Stimulated activated CD4-positive, alpha-beta T cell treated with anti-CD3 and anti-CD28 coated beads, Interleukin-1b, Interleukin-23, amount 100 ng/mL, for 4 hours (primary cell): ENCODE results near the gene LZTFL1.
A peak's percentile ranks its signal among the peaks of the same experiment; 100 is the strongest.

ENCODE experiments used
- DNase-seq, 2 donors: peaks; one replicate each; pipeline ENCODE4 v3.0.0-alpha.2; 2020; ENCODE audit warnings: low read depth in 2 of 2

Gene LZTFL1, protein sequence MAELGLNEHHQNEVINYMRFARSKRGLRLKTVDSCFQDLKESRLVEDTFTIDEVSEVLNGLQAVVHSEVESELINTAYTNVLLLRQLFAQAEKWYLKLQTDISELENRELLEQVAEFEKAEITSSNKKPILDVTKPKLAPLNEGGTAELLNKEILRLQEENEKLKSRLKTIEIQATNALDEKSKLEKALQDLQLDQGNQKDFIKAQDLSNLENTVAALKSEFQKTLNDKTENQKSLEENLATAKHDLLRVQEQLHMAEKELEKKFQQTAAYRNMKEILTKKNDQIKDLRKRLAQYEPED

DNA sequence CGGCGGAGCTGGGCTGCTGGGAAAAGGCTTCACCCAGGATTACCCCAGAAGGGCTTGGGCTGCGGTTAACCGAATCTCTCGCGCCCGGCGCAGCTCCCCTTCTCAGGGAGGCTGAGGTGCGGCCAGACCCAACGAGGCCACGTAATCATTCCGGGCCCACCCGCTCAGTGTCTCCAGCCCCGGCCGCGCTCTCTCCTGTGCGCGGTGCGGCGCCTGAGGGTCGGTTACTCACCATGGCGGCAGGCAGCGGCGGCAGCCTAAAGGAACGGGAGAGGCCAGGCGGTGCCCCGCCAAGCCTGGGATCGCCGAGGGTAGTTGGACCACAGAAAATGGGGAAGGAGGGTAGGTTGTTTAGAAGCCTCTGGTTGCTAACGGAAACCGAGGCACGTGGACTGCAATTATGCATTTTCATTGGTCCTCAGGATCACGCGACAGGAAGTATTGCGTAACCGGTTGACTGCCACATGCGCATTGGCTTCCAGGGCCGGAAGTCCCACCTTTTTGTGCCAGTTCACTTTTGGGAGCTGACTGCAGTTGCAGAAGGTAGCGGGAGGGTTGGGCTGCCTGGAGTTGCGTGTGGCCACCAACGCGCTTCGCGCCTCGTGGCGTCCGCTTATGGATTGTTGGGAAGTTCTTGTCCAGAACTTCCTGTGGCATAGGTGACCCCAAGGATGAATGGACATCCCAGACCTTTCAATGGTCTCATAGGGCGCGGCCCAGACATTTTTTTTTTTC lies at the start of gene LZTFL1:
TSS of gene LZTFL1 (minus strand) at position 363 of the 735 bp plus-strand sequence. CDS start at position 235, 128 bp downstream.
- DNase-seq = peak; percentile 69 to 79

DNA sequence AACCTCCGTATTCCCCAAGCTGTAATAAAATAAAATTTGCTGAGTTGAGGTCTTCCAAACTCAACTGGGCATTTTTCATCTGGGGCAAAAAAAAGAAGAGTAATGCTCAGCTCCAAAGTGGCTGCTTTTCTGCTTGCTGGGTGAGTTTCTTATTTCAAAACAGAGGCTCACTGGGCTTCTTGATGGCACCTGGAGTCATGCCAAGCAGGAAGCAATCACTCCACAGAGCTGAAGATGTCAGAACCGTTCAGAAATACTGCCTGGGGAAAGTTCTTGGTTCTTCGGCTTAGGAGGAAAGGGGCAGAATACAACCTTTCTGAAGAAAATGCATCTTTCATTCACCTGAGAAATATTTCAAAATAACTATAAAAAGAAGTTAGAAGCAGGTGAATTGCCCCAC lies 48.5 kb upstream of the LZTFL1 start:
- DNase-seq = no peak

DNA sequence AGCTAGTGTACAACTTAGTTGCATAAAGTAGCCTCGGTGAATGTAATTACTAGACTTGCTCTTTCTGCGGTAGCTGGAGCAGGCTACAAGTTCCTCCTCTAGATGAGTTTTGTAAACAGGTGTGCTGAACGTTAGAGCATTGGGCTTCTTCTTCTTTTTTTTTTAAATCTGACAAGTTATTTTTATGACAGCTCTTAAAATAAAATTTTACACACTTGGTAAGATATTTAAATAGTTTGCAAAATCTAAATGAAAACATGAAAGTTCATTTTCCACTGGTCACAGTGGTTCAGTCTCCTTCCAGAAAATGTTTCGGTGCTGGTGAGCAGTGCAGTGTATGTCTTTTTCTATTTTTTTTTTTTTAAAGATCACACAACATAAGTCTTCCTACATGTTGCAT lies 47.4 kb upstream of the LZTFL1 start:
- DNase-seq = no peak

DNA sequence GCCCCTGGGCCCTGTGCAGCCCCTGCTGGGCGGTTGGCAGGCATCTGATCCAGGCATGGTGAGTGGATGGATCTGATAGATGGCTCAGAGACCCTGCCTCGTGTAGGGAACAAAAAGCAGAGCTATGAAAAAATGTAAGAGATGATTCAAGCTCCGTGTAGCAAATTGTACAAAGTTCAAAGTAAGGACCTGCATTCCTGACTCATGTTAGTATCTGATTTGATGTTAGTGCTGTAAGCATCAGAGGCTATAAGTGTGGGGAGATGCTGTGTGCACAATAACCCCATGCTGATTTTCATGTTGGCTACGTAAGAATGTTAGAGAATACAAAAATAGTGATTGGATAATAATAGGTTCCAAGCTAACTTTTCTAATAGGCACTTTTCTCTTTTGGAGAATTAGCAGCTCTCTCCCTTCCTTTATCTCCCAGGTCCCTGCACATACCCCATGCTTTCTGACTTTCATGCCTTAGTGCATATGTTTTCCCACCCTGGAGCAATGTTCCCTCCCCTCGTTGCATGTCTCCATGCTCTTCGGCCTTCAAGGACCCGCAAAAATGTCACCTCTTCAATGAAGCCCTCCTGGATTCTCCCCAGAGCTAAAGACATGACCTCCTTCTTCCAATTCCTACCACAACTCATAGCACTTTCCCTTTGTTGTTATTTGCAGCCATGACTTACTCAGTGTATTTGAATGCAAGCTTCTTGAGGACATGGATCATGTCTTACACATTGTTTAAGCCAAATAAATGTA lies 46.0 kb upstream of the LZTFL1 start:
- DNase-seq = no peak

DNA sequence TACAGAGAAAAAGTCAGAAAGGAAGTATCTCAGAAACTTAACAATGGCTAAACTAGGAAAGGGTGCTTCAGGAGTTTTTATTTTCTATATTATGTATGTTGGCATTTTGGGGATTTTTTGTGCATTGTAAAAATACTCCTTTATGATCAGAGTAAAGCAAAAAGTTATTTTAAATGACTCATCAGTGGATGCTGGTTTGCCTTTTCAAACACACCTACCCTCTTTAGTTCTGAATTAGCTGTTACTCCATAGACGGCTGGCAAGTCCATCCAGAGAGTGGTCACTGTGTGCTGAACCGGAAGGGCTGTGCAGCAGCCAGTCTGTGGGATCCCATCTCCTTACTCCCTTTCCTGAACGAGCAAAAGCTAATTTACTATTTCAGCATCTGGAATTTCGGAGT lies 45.4 kb upstream of the LZTFL1 start:
- DNase-seq = no peak

DNA sequence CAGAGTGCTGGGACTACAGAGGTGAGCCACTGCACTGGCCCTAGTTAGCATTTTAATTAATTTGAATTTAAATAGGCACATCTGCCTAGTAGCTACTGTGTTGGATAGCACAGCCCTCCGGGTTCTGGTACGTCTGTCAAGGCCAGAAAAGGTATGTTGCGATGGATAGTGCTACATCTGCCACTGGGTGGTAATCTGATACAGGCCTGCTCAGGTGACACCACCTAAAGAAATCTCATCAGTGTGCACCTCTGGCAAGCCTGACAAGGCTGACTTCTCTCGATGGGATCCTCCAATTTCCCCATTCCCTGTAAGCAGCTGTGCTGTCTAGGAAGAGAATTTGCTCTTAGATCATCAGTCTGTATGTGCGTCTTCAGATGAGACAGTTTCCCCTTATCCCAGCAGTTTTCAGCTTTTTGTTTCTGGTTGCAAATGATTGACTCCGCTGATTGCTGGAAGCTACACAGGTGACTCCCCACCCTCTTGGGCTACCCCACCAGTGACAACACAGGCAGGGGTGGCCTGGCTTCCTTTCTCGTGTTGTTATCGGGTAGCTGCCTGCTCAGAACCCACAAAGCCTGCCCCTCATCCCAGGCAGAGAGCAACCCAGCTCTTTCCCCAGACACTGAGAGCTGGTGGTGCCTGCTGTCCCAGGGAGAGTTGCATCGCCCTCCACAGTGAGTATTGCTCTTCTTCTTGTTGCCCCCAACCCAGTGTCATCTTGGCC lies 44.2 kb upstream of the LZTFL1 start, which contains the start of gene CCR9:
TSS of gene CCR9 (plus strand) at position 565 of the 727 bp plus-strand sequence. CDS start 8,391 bp downstream, outside the sequence.
- DNase-seq = no peak

DNA sequence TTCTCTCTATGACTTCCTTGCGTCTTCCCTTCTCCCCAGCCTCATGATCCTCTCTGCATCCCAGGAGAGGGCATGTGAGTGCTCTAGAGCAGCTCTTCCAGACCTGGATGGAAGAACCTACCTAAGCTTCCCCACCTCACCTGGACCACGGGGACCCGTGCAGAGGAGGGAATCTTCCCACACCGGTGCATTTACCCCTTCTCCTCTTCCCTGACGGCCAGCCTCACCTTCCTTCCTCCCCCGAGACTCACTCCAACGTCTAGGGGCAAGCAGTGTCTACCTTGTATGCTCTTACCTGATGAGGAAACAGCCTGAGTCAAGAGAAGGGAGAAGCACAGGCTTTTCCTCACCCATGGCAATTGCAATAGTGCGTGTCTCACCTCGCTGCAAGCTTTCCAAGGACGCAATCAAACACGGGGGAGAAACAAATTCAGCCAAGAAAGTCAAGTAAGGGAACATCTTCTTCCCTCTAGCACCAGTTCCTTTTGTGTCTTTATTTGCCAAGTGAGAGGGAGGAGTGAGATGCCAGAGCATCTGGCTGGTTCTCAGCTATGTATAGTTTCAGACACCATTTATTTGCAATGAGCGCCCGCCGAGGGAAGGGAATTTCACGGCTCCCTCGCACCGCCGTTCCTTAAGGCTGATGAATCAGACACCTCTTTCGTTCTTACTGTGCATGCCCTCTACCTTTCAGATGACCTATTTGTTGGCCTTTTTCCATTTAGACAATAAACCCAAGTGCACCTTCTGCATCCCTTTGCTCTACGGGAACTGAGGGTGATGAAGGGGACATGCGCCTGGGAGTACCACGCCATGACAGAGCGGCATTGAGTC lies 42.7 kb upstream of the LZTFL1 start:
- DNase-seq = no peak

DNA sequence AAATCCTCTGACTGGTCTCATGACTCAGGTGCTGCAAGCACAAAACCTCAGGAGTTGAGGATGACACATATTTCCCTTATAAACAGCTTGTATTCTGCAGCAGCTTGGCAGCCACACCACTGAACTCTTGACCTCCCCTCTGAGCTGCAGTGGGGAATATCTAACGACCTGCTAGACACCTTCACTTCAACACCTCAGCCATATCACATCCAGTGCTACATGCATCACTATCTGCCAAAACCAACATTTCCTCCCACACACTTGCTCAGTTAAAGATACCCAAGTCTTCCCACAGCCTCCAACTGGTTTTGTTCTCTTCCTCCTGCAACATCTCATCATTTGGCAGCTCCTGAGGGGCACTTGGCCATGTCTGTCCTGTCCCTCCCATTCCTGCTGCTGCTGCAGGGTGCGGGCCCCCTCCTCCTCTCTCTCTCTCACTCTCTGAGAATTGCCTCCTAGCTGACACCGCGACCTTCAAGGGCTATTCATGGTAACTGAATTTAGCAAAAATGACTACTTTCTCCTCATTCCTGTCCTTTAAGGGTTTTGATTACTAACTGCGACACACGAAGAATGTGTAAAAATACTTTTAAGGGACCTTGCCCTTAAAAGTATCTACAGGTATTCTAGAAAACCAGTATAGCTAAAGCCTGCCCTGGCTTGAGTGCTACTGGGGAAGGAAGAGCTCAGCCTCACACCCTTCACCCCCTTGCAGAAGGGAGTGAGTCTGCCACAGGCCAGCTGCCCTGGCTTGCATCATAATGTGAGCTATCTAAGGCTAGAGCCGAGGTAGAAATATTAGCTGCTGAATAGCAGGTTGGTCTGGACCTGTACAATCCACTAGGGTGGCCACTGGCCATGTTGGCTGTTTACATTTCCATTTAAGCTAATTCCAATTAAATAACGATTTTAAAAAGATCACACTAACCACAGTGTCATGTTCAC lies 39.4 kb upstream of the LZTFL1 start:
- DNase-seq = peak in 1 of 2 donors; percentile 27

DNA sequence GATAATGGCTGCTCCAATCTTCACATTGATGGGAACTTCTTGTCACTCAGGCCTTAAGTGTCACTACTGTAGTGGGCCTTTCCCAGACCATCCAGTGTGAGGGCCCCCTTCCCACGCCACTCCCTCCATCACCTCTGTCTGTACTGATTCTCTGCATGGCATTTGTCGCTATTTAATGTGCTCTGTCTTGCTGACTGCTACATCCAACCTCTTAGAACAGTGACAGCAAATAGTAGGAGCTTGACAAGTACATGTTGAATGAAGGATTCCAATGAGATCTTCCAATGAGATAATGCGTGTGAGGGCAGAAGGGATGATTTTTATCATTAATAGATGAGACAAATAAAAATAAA lies 38.8 kb upstream of the LZTFL1 start:
- DNase-seq = no peak

DNA sequence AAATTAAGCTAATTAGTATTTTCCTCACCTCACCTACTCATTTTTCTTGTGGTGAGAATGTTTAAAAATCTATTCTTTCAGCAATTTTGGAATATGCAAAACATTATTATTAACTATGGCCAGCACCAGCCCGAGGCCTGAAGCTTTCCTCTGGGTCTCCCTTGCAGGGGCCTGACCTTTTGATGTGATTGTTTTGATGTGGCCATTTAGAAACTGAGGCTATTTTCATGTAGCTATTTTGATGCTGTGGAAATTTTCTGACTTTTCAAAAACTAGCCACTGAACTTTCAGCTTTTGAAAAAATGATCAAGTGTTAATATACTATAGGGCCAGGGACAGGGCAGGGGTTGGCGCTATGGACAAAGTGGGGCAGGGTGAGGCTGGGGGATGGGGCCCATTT lies 36.2 kb upstream of the LZTFL1 start:
- DNase-seq = no peak

DNA sequence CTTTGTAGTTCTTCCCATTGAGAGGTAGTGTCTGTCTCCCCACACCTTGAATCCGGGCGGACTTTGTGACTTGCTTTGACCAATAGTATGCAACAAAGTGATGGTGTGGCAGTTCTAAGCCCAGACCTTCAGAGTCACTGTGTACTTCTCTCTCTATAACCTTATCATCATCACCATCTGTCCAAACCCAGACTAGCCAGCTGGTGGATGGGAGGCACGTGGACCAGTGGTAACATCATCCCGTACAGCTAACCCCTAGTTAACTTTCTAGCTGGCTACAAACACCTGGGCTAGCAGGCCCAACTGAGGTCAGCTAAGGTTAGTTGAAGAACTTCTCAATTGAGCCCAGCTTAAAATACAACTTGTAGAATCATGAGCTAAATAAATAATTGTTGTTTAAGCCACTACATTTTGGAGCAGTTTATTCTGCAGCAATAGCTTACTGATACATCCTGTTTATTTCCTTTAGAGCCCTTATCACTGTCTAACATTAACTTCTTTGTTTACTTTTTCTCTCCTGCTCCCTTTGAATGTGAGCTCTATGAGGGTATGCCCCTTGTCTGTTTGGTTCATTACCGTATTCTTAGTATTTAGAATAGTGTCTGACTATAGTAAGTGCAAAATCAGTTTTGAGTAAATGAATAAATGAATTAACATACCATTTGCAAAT lies 32.9 kb upstream of the LZTFL1 start:
- no peak for DNase-seq

DNA sequence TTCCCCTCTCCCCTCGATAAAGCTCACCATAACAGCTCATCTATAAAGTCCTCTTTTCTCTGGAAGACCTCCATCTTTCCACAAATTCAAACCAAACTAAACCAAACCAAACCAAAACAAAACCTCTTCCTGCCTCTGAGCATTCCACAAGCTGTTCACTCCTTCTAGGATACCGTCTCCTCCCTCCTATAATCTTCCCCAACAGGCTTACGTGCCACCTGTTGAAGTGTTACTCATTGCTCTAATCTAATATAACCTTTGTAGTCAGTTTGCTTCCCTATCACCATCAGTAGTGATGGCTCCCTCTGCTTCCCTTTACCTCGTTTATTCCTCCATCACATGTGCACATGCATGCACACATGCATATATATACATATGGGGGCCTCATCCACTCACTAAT lies 31.7 kb upstream of the LZTFL1 start:
- DNase-seq = no peak

DNA sequence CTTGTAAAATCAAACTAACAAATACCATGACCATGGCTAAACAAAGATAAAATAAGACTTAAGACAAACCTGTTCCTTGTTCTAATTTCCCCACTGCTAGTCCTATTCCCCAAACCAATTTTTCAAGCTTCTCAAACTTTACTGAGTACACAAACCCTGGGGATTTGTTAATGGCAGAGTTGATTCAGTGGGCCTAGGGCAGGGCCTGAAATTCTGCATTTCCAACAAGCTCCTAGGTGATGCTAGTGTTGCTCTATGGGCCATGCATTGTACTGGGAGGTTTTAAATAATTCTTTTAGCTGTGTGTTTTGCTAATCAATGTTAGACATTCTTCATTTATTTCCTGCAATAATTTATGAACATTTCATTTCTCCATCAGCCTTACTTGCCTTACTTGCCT lies 31.1 kb upstream of the LZTFL1 start:
- DNase-seq = no peak

DNA sequence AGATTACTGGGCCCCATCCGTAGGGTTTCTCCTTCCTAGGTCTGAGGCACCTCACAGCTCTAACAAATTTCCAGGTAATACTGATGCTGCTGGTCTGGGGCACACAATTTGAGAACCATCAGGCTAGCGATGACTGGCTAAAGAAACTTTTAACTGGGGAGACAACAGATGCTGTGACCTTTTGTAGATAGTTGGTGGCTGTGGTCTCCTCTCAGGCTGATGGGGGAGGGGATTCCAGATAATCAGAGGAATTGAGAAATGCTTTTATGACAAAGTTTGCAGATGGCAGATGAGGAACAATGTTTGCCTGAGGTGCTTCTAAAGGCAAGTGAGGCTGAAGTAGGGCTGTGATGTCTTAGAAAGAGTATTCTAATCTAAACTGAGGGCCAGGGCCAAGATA lies 30.6 kb upstream of the LZTFL1 start:
- no peak for DNase-seq

DNA sequence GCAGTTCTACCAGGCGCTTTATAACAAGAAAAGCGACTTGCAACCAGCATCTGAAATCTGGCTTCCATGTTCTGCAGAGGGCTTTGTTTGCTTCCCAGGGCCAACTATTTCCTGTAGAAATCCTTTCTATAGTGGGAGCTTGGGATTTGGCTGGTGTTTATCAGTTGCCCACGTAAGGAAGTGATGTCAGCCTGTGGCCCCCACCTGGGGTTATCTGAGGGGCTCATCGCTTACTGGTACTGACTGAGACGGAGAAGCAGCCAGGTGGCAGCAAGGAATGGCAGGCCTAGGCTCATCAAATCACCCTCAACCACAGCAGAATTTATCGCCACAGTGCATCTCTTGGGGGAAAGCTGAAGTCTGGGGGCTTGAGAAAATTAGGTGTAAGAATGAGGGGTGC lies 29.9 kb upstream of the LZTFL1 start:
- no peak for DNase-seq

DNA sequence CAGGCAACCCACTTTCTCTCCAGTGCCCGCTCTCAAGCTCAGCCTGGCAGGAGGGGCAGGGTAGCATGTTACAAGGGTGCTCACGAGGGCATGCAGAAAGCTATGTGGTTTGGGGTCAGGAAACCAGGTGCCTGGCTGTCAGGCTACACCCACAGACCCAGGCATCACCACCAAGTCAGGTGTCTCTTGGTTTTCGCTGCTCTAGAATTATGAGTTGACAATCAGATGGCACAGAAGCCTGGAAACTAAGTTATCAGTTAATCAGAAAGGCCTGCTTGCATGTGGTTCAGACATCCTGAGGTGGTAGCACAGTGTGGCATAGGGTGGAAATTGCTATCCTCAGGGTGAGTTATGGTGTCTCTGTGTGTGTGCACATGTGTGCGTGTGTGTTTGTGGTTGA lies 28.2 kb upstream of the LZTFL1 start:
- peak; percentile 14 to 23 for DNase-seq

DNA sequence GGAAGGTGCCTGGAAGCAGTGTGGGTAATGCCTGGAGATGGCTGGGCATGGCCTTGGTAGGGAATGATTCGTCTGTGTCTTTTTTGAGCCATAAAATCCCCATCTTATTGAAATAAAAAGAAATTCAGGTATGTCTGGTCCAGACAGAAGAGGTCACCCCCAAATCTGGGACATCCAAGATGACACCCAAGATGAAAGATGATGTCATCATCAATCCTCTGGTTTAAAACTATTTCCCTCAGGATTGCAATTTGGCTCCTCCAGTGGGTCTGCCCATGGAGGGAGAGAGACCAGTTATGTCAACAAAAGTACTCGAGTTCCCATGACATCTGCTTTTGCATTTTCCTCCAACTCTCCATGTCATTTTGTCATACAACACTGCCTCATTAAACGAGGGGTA lies 27.7 kb upstream of the LZTFL1 start:
- DNase-seq = no peak

DNA sequence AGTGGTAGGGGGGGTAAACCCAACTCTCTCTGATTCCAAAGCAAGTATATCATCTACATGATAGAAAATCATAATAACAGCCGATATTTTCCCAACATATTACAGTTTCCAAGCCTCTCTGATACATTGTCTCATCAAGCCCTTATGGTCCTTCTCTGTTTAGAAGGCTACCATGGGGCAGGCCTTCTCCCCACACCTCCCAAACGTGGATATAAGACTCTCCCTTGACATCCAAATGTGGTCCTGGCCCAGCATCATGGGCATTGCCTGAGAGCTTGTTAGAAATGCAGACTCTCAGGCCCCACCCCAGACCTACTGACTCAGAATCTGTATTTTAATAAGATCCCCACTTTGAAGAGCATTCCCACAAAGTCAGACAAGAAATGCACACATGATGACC lies 26.7 kb upstream of the LZTFL1 start:
- DNase-seq = no peak

DNA sequence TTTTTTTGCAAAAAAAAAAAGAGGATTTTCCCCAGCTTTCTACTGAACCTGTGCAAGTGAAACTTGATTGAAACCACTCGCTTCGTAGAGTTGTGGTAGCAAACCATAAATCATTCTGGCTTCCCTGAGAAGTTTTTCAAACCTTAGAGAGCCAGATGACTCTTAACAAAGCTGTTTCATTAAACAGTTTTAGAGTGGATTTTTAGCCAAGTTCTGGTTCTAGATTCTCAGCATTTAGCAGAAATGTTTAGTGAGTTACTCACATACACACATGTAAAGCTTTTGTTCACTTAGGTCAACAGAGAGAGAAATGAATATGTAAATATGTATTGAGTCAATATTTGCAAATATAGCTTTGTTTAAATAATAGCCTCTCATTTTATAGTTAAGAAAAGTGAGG lies 26.3 kb upstream of the LZTFL1 start:
- DNase-seq = no peak
